Upper lobe of left lung (tissue), 4 donors: ENCODE data around the gene PDE9A.

ENCODE experiments used
- EP300 ChIP-seq, 4 donors: sonication (generic); formaldehyde crosslinking; IDR thresholded peaks; one replicate each; pipeline ENCODE4 v1.5.1; 2017; ENCODE audit warnings: antibody characterized with exemption in 4 of 4, control low read depth in 2 of 4
- POLR2A ChIP-seq, 4 donors: fragments of 450-650 bp; IDR thresholded peaks; one replicate each; pipeline ENCODE4 v1.5.1; 2016 to 2017; ENCODE audit warnings: antibody characterized with exemption in 4 of 4, mild to moderate bottlenecking in 2 of 4
- POLR2AphosphoS5 ChIP-seq, 2 donors: sonication (generic); formaldehyde crosslinking; IDR thresholded peaks; one replicate each; pipeline ENCODE4 v1.5.1; 2017; ENCODE audit warnings: antibody characterized with exemption in 2 of 2
- TF ChIP-seq, protein P1 (sequence below), 6 experiments: fragments of 450-650 bp in 4 of 6; fragments of 200-600 bp in 2 of 6; sonication (generic) in 2 of 6; IDR thresholded peaks; one replicate each; pipeline ENCODE4 v1.5.1; 2016 to 2019; ENCODE audit warnings: antibody characterized with exemption in 6 of 6

DNA sequence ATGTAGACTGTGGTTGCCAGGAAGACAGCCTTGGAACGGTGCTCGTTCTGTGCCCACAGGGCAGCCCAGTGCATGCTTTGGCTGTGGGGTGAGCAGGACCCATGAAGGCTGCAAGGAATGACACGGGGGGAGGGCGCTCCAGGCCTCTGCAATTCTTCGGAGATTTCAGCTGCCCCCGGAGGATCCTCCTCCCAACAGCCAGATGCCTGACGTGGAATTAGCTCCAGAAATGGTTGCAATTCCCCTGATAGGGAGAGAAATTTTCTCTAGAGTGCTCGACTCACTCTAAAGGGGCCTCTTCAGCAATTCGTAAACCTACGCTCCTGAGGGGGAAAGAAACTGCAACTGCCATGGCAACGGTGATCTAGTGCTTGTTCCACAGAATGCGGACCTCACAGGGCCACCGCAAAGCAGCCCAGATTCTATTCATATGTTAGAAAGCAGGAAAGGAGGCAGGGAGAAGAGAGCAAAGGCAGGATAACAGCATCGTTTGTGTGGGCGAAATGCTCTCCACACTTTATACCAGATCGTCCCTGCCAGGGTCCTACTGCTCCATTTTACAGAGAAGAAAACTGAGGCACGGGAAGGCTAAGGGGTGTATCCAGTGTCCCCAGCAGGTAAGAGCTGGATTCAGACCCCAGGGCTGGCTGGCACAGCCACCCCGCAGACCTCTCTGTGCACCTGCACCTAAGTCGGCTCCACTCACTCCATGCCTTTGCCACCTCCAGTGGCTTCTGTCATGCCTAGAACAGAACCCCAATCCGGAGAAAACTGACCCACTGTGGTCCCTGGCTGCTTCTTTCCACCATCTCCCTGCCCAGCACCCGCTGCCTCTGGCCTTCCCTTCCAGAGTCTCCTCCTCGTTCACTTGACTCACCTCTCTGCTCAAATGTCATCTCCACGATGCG lies 11.9 kb upstream of the PDE9A start:
- TF ChIP-seq, protein P1, sequence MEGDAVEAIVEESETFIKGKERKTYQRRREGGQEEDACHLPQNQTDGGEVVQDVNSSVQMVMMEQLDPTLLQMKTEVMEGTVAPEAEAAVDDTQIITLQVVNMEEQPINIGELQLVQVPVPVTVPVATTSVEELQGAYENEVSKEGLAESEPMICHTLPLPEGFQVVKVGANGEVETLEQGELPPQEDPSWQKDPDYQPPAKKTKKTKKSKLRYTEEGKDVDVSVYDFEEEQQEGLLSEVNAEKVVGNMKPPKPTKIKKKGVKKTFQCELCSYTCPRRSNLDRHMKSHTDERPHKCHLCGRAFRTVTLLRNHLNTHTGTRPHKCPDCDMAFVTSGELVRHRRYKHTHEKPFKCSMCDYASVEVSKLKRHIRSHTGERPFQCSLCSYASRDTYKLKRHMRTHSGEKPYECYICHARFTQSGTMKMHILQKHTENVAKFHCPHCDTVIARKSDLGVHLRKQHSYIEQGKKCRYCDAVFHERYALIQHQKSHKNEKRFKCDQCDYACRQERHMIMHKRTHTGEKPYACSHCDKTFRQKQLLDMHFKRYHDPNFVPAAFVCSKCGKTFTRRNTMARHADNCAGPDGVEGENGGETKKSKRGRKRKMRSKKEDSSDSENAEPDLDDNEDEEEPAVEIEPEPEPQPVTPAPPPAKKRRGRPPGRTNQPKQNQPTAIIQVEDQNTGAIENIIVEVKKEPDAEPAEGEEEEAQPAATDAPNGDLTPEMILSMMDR (IDR thresholded peaks at IDR 0.05): no peak
- TF ChIP-seq POLR2A (IDR thresholded peaks at IDR 0.05) (no peak), EP300 (IDR thresholded peaks at IDR 0.05) (no peak), POLR2AphosphoS5 (IDR thresholded peaks at IDR 0.05) (no peak)
